ENCODE measurements around the gene PTMA.
A peak's percentile ranks its signal among the peaks of the same experiment; 100 is the strongest.
"Not testable (repeated sequence)": the region's sequence is repeated elsewhere in the genome, so short reads cannot be mapped to it uniquely, and the experiment has no call there.

The PTMA gene

DNA sequence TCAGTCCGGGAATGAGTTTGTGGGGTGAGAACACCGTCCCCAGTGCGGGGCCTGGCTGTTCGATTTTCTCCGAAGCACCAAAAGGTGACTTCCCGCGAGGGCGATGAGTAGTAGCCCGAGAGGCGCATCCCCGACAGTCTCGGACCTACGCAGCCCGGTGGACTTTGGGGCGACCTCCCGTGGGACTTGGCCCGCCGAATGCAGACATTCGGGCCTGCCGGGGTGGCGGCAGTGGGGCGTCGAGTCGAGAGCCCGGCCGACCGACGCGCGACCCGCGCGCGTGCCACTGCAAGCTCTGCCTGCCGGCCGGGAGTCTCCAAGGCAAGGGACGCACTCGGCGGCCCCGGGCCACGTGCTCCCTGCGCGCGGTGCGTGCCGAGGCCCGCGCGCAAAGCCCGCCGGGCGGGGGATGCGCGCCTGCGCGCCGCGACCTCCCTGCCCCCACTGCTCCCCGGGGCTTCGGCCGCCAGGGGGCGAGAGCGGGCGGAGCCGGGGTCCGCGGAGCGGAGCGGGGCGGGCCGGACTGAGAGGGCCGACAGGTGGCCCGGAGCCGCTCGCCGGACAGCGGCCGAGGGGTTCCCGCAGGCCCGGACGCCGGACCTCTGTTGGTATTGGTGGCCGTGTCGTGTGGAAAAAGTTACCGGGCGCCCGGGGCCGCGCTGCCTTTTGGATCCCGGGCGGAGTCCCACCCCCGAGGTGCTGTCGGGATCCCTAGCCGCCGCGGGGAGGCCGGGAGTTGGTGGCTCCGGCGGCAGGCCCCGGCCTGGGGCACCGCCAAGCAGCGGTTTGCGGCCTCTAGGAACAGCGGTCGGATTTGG lies 1.9 kb downstream of the PTMA start:
- no peak overlapping the region for H2AFZ ChIP-seq (ENCODE audit: low read depth, low read length)
- peak overlapping the region; percentile 92 for H3K4me2 ChIP-seq (ENCODE audit: low read length)
- peaks cover 47% of the 10 kb centered on the region for H3K36me3 ChIP-seq (replicated peaks; ENCODE audit: low read depth, low read length)
- H3K27ac ChIP-seq (ENCODE audit: low read length) = peak overlapping the region; percentile 90
- H4K20me1 ChIP-seq (ENCODE audit: insufficient read depth, low read length) = peaks cover 42% of the 10 kb centered on the region
- H3K79me2 ChIP-seq (ENCODE audit: low read length) = peaks cover 75% of the 10 kb centered on the region
- no peaks in the 10 kb centered on the region for H3K27me3 ChIP-seq (ENCODE audit: low read depth, low read length)
- peak overlapping the region; percentile 99 for H3K9ac ChIP-seq (ENCODE audit: low read length)
- peak overlapping the region; percentile 94 for H3K4me3 ChIP-seq (ENCODE audit: low read length)
- TF ChIP-seq EZH2phosphoT487 (IDR thresholded peaks at IDR 0.05; ENCODE audit: low read depth) = no peak
- TF ChIP-seq, protein P1, sequence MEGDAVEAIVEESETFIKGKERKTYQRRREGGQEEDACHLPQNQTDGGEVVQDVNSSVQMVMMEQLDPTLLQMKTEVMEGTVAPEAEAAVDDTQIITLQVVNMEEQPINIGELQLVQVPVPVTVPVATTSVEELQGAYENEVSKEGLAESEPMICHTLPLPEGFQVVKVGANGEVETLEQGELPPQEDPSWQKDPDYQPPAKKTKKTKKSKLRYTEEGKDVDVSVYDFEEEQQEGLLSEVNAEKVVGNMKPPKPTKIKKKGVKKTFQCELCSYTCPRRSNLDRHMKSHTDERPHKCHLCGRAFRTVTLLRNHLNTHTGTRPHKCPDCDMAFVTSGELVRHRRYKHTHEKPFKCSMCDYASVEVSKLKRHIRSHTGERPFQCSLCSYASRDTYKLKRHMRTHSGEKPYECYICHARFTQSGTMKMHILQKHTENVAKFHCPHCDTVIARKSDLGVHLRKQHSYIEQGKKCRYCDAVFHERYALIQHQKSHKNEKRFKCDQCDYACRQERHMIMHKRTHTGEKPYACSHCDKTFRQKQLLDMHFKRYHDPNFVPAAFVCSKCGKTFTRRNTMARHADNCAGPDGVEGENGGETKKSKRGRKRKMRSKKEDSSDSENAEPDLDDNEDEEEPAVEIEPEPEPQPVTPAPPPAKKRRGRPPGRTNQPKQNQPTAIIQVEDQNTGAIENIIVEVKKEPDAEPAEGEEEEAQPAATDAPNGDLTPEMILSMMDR (IDR thresholded peaks at IDR 0.05; ENCODE audit: low read depth, low read length) = peak; percentile 41
- peaks cover 29% of the 10 kb centered on the region for H3K4me1 ChIP-seq (ENCODE audit: low read length)
- H3K9me3 ChIP-seq (ENCODE audit: insufficient read depth, low read length) = no peaks in the 10 kb centered on the region

- H3K4me3 ChIP-seq (ENCODE audit: low read length) = peak overlapping the region; percentile 94
- peak overlapping the region; percentile 99 for H3K9ac ChIP-seq (ENCODE audit: low read length)
- peaks cover 47% of the 10 kb centered on the region for H3K36me3 ChIP-seq (replicated peaks; ENCODE audit: low read depth, low read length)
- H4K20me1 ChIP-seq (ENCODE audit: insufficient read depth, low read length) = peaks cover 42% of the 10 kb centered on the region
- H3K79me2 ChIP-seq (ENCODE audit: low read length) = peaks cover 67% of the 10 kb centered on the region
- peaks cover 24% of the 10 kb centered on the region for H3K4me1 ChIP-seq (ENCODE audit: low read length)
- no peaks in the 10 kb centered on the region for H3K9me3 ChIP-seq (ENCODE audit: insufficient read depth, low read length)
- TF ChIP-seq EZH2phosphoT487 (IDR thresholded peaks at IDR 0.05; ENCODE audit: low read depth) = no peak
- TF ChIP-seq, protein P1 (IDR thresholded peaks at IDR 0.05; ENCODE audit: low read depth, low read length) = no peak
- no peaks in the 10 kb centered on the region for H3K27me3 ChIP-seq (ENCODE audit: low read depth, low read length)
- H2AFZ ChIP-seq (ENCODE audit: low read depth, low read length) = no peak overlapping the region
- H3K27ac ChIP-seq (ENCODE audit: low read length) = peak overlapping the region; percentile 90
- H3K4me2 ChIP-seq (ENCODE audit: low read length) = peak overlapping the region; percentile 92
Observed at GRCh38 chr2:231710799-231711676, 2.7 kb downstream of the PTMA start.

GRCh38 chr2:231711677-231712450 lies 3.5 kb downstream of the PTMA start:
- no peaks in the 10 kb centered on the region for H3K27me3 ChIP-seq (ENCODE audit: low read depth, low read length)
- peaks cover 42% of the 10 kb centered on the region for H4K20me1 ChIP-seq (ENCODE audit: insufficient read depth, low read length)
- no peak for TF ChIP-seq EZH2phosphoT487 (IDR thresholded peaks at IDR 0.05; ENCODE audit: low read depth)
- TF ChIP-seq, protein P1 (IDR thresholded peaks at IDR 0.05; ENCODE audit: low read depth, low read length) = no peak
- H2AFZ ChIP-seq (ENCODE audit: low read depth, low read length) = no peak overlapping the region
- peak overlapping the region; percentile 92 for H3K4me2 ChIP-seq (ENCODE audit: low read length)
- H3K9ac ChIP-seq (ENCODE audit: low read length) = peak overlapping the region; percentile 99
- no peaks in the 10 kb centered on the region for H3K9me3 ChIP-seq (ENCODE audit: insufficient read depth, low read length)
- peaks cover 59% of the 10 kb centered on the region for H3K79me2 ChIP-seq (ENCODE audit: low read length)
- peaks cover 22% of the 10 kb centered on the region for H3K4me1 ChIP-seq (ENCODE audit: low read length)
- peaks cover 47% of the 10 kb centered on the region for H3K36me3 ChIP-seq (replicated peaks; ENCODE audit: low read depth, low read length)
- peak overlapping the region; percentile 90 for H3K27ac ChIP-seq (ENCODE audit: low read length)
- peak overlapping the region; percentile 94 for H3K4me3 ChIP-seq (ENCODE audit: low read length)

GRCh38 chr2:231712451-231713021 lies 4.2 kb downstream of the PTMA start:
- peaks cover 24% of the 10 kb centered on the region for H3K4me1 ChIP-seq (ENCODE audit: low read length)
- H3K4me3 ChIP-seq (ENCODE audit: low read length) = peak overlapping the region; percentile 94
- H2AFZ ChIP-seq (ENCODE audit: low read depth, low read length); H3K9me3 ChIP-seq (ENCODE audit: insufficient read depth, low read length); H3K27me3 ChIP-seq (ENCODE audit: low read depth, low read length): not testable (repeated sequence)
- peaks cover 56% of the 10 kb centered on the region for H3K79me2 ChIP-seq (ENCODE audit: low read length)
- peaks cover 47% of the 10 kb centered on the region for H3K36me3 ChIP-seq (replicated peaks; ENCODE audit: low read depth, low read length)
- H3K4me2 ChIP-seq (ENCODE audit: low read length) = peak overlapping the region; percentile 92
- peaks cover 42% of the 10 kb centered on the region for H4K20me1 ChIP-seq (ENCODE audit: insufficient read depth, low read length)
- H3K27ac ChIP-seq (ENCODE audit: low read length) = peak overlapping the region; percentile 90
- peak overlapping the region; percentile 99 for H3K9ac ChIP-seq (ENCODE audit: low read length)

GRCh38 chr2:231713406-231713729 lies 5.0 kb downstream of the PTMA start:
- not testable (repeated sequence) for H3K9me3 ChIP-seq (ENCODE audit: insufficient read depth, low read length); H3K9ac ChIP-seq (ENCODE audit: low read length); H2AFZ ChIP-seq (ENCODE audit: low read depth, low read length); H3K4me3 ChIP-seq (ENCODE audit: low read length); H3K4me2 ChIP-seq (ENCODE audit: low read length); H3K27me3 ChIP-seq (ENCODE audit: low read depth, low read length)
- H3K36me3 ChIP-seq (replicated peaks; ENCODE audit: low read depth, low read length) = peaks cover 47% of the 10 kb centered on the region
- peaks cover 42% of the 10 kb centered on the region for H4K20me1 ChIP-seq (ENCODE audit: insufficient read depth, low read length)
- H3K27ac ChIP-seq (ENCODE audit: low read length) = peak overlapping the region; percentile 66
- H3K4me1 ChIP-seq (ENCODE audit: low read length) = peaks cover 26% of the 10 kb centered on the region
- H3K79me2 ChIP-seq (ENCODE audit: low read length) = peaks cover 51% of the 10 kb centered on the region

Data from OCI-LY3 (cell line).